ENCODE results near the gene MORN5. TPM values are rescaled to one million over a fixed set of nuclear protein-coding genes. Genes with fewer than 3 reads are reported as not detected.

MORN5 gene
- total and polyA plus RNA-seq, 2 experiments from 2014 or later, result not detected

GRCh38 chr9:122128969-122129343 is 30.8 kb upstream of the MORN5 start:
- Histone ChIP-seq H3K79me2 (replicated peaks; ENCODE audit: insufficient read depth) (no peaks in the 10 kb centered on the region), H3K4me3 (no peak overlapping the region), H3K4me1 (ENCODE audit: insufficient read depth) (peaks cover 35% of the 10 kb centered on the region), H2AFZ (no peak overlapping the region), H3K4me2 (no peak overlapping the region), H3K27ac (ENCODE audit: low read depth) (no peak overlapping the region), H3F3A (replicated peaks; ENCODE audit: low read depth) (no peaks in the 10 kb centered on the region), H3K9me2 (ENCODE audit: insufficient read depth) (0 out of 2 replicates have a peak, but pooled peaks cover 3% of the 10 kb centered on the region), H3K36me3 (ENCODE audit: insufficient read depth) (no peaks in the 10 kb centered on the region), H4K20me1 (replicated peaks; ENCODE audit: insufficient read depth) (no peaks in the 10 kb centered on the region), H3K27me3 (ENCODE audit: insufficient read depth) (peaks cover 41% of the 10 kb centered on the region)
- Mint-ChIP-seq H3K9me3 (no peaks in the 10 kb centered on the region; the same call in 2 of the 3 replicates), H3K36me3 (ENCODE audit: low read depth) (no peaks in the 10 kb centered on the region), H3K27me3 (ENCODE audit: insufficient read depth, low read depth, poor library complexity) (peaks cover 55% of the 10 kb centered on the region), H3K4me3 (no peak overlapping the region), H3K4me1 (peaks cover 38% of the 10 kb centered on the region), H3K27ac (no peak overlapping the region)
- DNase-seq (ENCODE audit: low spot score) (no peak), ATAC-seq (no peak)
- TF ChIP-seq EZH2phosphoT487 (IDR thresholded peaks at IDR 0.05; ENCODE audit: unreplicated experiment) (no peak), ZNF114 (CRISPR knock-in tag; IDR thresholded peaks at IDR 0.05) (no peak), JUNB (IDR thresholded peaks at IDR 0.05; ENCODE audit: unreplicated experiment) (no peak), ZNF331 (CRISPR knock-in tag; IDR thresholded peaks at IDR 0.05; ENCODE audit: low read depth) (no peak), ZNF462 (CRISPR knock-in tag; IDR thresholded peaks at IDR 0.05) (no peak), EZH2 (IDR thresholded peaks at IDR 0.05; ENCODE audit: low read depth, unreplicated experiment) (no peak), POLR2AphosphoS5 (IDR thresholded peaks at IDR 0.05; ENCODE audit: low read depth) (no peak), NANOG (IDR thresholded peaks at IDR 0.05; ENCODE audit: borderline replicate concordance) (no peak), ETS1 (IDR thresholded peaks at IDR 0.05) (no peak), STAT1 (IDR thresholded peaks at IDR 0.05; ENCODE audit: unreplicated experiment) (no peak), CREB1 (CRISPR knock-in tag; IDR thresholded peaks at IDR 0.05; ENCODE audit: low read depth) (no peak), REST (IDR thresholded peaks at IDR 0.05; ENCODE audit: unreplicated experiment) (no peak)
